ENCODE results near the gene PPP1R7. TPM values are rescaled to one million over a fixed set of nuclear protein-coding genes. Genes with fewer than 3 reads are reported as not detected.

Gene PPP1R7
- total and polyA plus RNA-seq, 4 donors: 18.0 to 45.8 (median 29.0) TPM

DNA sequence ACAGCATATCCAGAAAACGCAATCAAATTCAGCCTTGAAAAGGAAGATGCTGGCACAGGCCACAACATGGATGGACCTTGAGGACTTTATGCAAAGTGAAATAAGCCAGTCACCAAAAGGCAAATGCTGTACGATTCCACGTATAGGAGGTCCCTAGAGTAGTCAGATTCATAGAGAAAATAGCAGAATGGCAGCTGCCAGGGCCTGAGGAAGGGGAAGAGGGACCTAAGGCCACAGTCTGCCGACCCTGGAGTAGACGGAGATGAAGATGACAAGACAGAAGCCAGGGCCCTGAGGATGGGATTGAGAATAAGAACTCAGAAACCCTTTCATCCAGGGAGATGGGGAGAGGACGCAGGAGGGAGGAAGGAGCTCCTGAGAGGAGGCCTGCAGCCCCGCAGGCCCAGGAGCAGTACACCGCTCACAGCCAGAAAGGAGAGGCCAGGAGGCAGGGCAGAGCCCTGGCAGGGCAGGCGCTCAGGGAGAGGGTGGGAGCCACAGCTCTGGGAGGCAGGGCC is 40.1 kb upstream of the PPP1R7 start:
- Histone ChIP-seq H3K27me3 (ENCODE audit: control insufficient read depth in 4 of 4, insufficient read depth in 4 of 4, low read length in 3 of 4) (no peaks in the 10 kb centered on the region), H3K27ac (ENCODE audit: low read depth in 1 of 2, low read length in 2 of 2) (no peak overlapping the region), H3K4me3 (ENCODE audit: low read depth in 1 of 3, low read length in 3 of 3) (no peak overlapping the region), H3K9me3 (ENCODE audit: control insufficient read depth in 4 of 4, low read length in 3 of 4) (no peaks in the 10 kb centered on the region), H3K36me3 (ENCODE audit: control insufficient read depth in 4 of 4, insufficient read depth in 3 of 4, low read depth in 1 of 4, low read length in 3 of 4) (peaks cover 0 to 3% (median 0%) of the 10 kb centered on the region in 4 donors), H3K4me1 (ENCODE audit: control insufficient read depth in 4 of 4, insufficient read depth in 4 of 4, low read length in 3 of 4) (no peaks in the 10 kb centered on the region), H3K9ac (ENCODE audit: low read depth in 1 of 2, low read length in 2 of 2) (no peak overlapping the region)
- no peak for DNase-seq (ENCODE audit: low spot score)
- no peak for TF ChIP-seq CTCF (IDR thresholded peaks at IDR 0.05; ENCODE audit: low read depth, low read length, missing input control)
- TF ChIP-seq, protein P1, sequence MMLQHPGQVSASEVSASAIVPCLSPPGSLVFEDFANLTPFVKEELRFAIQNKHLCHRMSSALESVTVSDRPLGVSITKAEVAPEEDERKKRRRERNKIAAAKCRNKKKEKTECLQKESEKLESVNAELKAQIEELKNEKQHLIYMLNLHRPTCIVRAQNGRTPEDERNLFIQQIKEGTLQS (IDR thresholded peaks at IDR 0.05): no peak
- no peak for TF ChIP-seq YY1 (IDR thresholded peaks at IDR 0.05)
- TF ChIP-seq RAD21 (IDR thresholded peaks at IDR 0.05): no peak
- TF ChIP-seq FOXA2 (IDR thresholded peaks at IDR 0.05): no peak
- TF ChIP-seq MAX (IDR thresholded peaks at IDR 0.05): no peak
- no peak for TF ChIP-seq JUND (IDR thresholded peaks at IDR 0.05)
- no peak for TF ChIP-seq FOXA1 (IDR thresholded peaks at IDR 0.05)
- TF ChIP-seq, protein P2, sequence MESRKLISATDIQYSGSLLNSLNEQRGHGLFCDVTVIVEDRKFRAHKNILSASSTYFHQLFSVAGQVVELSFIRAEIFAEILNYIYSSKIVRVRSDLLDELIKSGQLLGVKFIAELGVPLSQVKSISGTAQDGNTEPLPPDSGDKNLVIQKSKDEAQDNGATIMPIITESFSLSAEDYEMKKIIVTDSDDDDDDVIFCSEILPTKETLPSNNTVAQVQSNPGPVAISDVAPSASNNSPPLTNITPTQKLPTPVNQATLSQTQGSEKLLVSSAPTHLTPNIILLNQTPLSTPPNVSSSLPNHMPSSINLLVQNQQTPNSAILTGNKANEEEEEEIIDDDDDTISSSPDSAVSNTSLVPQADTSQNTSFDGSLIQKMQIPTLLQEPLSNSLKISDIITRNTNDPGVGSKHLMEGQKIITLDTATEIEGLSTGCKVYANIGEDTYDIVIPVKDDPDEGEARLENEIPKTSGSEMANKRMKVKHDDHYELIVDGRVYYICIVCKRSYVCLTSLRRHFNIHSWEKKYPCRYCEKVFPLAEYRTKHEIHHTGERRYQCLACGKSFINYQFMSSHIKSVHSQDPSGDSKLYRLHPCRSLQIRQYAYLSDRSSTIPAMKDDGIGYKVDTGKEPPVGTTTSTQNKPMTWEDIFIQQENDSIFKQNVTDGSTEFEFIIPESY (IDR thresholded peaks at IDR 0.05): no peak
- no peak for TF ChIP-seq NR2F2 (IDR thresholded peaks at IDR 0.05)
- no peak for TF ChIP-seq EGR1 (IDR thresholded peaks at IDR 0.05; ENCODE audit: low read depth in 2 of 2)
- no peak for TF ChIP-seq RXRA (IDR thresholded peaks at IDR 0.05)
- TF ChIP-seq HNF4A (conservative IDR thresholded peaks at IDR 0.05): no peak
- TF ChIP-seq SP1 (IDR thresholded peaks at IDR 0.05): no peak
- no peak for TF ChIP-seq HNF4G (IDR thresholded peaks at IDR 0.05)
- WGBS: 96% methylated on average over 9 of the region's 9 CpGs

DNA sequence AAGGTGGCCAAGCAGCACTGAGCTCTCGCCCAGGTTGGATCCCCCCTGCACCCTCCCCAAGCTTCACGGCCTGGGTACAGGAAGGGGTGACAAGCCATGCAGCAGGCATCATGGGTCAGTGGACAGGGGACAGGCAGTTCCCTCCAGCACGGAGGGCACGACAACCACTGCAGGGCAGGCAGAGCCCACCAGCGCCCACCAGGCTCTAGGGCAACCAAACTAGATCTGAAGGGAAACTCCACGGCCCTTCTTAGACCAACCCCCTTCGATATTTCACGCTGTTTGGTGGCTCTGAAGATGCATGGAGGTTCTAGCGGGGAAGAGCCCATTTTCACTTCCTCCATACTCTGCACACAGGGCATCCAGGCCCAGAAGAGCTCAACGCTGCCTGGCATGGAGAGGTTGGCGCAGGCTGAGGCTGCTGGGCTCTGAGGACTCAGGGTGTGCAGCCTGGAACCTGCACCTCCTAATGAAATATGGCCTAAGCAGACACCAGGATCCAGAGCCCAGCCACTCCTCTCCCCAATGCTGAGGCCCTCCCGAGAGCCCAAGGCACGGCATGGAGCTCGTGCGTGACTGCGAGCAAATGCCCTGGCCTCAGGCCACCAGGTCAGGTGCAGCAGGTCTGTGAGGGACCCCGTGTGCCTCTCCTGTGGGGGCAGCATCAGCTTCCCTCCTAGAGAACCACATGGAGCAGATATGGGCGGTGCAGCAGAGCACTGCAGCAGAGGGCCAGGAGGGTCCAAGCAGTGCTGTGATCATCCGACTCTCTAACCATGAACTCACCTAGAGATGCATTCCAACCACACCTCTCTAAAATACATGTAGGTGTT is 39.4 kb upstream of the PPP1R7 start:
- H3K36me3 ChIP-seq (ENCODE audit: control insufficient read depth in 4 of 4, insufficient read depth in 3 of 4, low read depth in 1 of 4, low read length in 3 of 4): peaks cover 0 to 3% (median 0%) of the 10 kb centered on the region in 4 donors
- H3K27ac ChIP-seq (ENCODE audit: low read depth in 1 of 2, low read length in 2 of 2): no peak overlapping the region
- H3K27me3 ChIP-seq (ENCODE audit: control insufficient read depth in 4 of 4, insufficient read depth in 4 of 4, low read length in 3 of 4): no peaks in the 10 kb centered on the region
- H3K4me3 ChIP-seq (ENCODE audit: low read depth in 1 of 3, low read length in 3 of 3): no peak overlapping the region
- no peaks in the 10 kb centered on the region for H3K4me1 ChIP-seq (ENCODE audit: control insufficient read depth in 4 of 4, insufficient read depth in 4 of 4, low read length in 3 of 4)
- no peak overlapping the region for H3K9ac ChIP-seq (ENCODE audit: low read depth in 1 of 2, low read length in 2 of 2)
- H3K9me3 ChIP-seq (ENCODE audit: control insufficient read depth in 4 of 4, low read length in 3 of 4): no peaks in the 10 kb centered on the region
- 93% methylated on average over 19 of the region's 19 CpGs for WGBS
- no peak for DNase-seq (ENCODE audit: low spot score)
- no peak for TF ChIP-seq EGR1 (IDR thresholded peaks at IDR 0.05; ENCODE audit: low read depth in 2 of 2)
- TF ChIP-seq, protein P2 (IDR thresholded peaks at IDR 0.05): no peak
- no peak for TF ChIP-seq RAD21 (IDR thresholded peaks at IDR 0.05)
- no peak for TF ChIP-seq FOXA2 (IDR thresholded peaks at IDR 0.05)
- no peak for TF ChIP-seq YY1 (IDR thresholded peaks at IDR 0.05)
- no peak for TF ChIP-seq NR2F2 (IDR thresholded peaks at IDR 0.05)
- TF ChIP-seq, protein P1 (IDR thresholded peaks at IDR 0.05): no peak
- no peak for TF ChIP-seq HNF4A (conservative IDR thresholded peaks at IDR 0.05)
- no peak for TF ChIP-seq FOXA1 (IDR thresholded peaks at IDR 0.05)
- no peak for TF ChIP-seq GABPA (IDR thresholded peaks at IDR 0.05 in 1 of 2, conservative IDR thresholded peaks at IDR 0.05 in 1 of 2)
- TF ChIP-seq CTCF (IDR thresholded peaks at IDR 0.05; ENCODE audit: low read depth, low read length, missing input control): no peak
- no peak for TF ChIP-seq SP1 (IDR thresholded peaks at IDR 0.05)

Measured in liver (tissue), 9 donors.